ENCODE results near the gene RANBP17.

The RANBP17 gene

GRCh38 chr5:171092194-171092593 is 230.4 kb downstream of the RANBP17 start:
- peak; percentile 62 to 85 for DNase-seq (ENCODE audit: low read depth in 2 of 2)
- H3K4me3 ChIP-seq (replicated peaks in 1 of 2; ENCODE audit: low read depth in 2 of 2, low read length in 2 of 2) = no peak overlapping the region
- TF ChIP-seq, protein P1, sequence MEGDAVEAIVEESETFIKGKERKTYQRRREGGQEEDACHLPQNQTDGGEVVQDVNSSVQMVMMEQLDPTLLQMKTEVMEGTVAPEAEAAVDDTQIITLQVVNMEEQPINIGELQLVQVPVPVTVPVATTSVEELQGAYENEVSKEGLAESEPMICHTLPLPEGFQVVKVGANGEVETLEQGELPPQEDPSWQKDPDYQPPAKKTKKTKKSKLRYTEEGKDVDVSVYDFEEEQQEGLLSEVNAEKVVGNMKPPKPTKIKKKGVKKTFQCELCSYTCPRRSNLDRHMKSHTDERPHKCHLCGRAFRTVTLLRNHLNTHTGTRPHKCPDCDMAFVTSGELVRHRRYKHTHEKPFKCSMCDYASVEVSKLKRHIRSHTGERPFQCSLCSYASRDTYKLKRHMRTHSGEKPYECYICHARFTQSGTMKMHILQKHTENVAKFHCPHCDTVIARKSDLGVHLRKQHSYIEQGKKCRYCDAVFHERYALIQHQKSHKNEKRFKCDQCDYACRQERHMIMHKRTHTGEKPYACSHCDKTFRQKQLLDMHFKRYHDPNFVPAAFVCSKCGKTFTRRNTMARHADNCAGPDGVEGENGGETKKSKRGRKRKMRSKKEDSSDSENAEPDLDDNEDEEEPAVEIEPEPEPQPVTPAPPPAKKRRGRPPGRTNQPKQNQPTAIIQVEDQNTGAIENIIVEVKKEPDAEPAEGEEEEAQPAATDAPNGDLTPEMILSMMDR (IDR thresholded peaks at IDR 0.05; ENCODE audit: low read depth, low read length) = no peak

DNA sequence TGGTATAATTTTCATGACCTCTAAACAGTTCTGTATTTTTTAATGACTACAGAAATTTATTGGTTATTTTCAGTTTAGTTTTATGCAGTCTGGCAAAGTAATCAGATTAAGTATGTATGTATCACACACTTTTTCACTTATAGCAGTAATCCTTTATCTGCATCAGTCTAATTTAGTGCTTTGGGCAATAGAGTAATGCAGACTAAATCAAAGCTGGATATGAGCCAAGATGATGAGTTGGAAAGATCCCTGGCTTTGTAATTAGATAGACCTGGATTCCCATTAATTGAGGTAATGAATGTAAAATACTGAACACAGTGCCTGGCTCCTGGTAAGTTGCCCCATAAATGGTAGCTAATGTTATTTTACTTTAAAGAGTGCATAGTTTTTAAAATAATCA is 231.8 kb downstream of the RANBP17 start:
- peak in 1 of 2 donors; percentile 0 for DNase-seq (ENCODE audit: low read depth in 2 of 2)
- TF ChIP-seq, protein P1 (IDR thresholded peaks at IDR 0.05; ENCODE audit: low read depth, low read length) = no peak
- H3K4me3 ChIP-seq (replicated peaks in 1 of 2; ENCODE audit: low read depth in 2 of 2, low read length in 2 of 2) = no peak overlapping the region

DNA sequence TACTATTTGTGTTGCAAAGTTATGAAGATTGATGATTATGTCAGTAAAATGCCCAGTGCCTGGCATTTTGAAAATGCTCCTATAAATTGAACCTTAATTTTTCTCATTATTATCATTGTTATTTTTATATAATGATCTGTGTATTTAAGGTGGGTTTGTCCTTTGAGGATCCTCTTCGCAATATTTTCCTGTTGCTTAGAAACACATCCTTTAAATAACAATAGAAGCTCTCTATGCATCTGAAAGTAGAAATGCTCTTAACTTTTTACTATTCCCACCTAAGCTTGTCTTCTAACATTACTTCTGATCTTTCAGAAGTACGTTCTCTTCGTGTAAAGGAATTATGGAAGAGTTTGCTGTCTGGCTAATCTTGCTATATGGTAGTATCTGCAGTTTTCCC is 232.5 kb downstream of the RANBP17 start:
- no peak for DNase-seq (ENCODE audit: low read depth in 2 of 2)
- no peak overlapping the region for H3K4me3 ChIP-seq (replicated peaks in 1 of 2; ENCODE audit: low read depth in 2 of 2, low read length in 2 of 2)
- TF ChIP-seq, protein P1 (IDR thresholded peaks at IDR 0.05; ENCODE audit: low read depth, low read length) = no peak

DNA sequence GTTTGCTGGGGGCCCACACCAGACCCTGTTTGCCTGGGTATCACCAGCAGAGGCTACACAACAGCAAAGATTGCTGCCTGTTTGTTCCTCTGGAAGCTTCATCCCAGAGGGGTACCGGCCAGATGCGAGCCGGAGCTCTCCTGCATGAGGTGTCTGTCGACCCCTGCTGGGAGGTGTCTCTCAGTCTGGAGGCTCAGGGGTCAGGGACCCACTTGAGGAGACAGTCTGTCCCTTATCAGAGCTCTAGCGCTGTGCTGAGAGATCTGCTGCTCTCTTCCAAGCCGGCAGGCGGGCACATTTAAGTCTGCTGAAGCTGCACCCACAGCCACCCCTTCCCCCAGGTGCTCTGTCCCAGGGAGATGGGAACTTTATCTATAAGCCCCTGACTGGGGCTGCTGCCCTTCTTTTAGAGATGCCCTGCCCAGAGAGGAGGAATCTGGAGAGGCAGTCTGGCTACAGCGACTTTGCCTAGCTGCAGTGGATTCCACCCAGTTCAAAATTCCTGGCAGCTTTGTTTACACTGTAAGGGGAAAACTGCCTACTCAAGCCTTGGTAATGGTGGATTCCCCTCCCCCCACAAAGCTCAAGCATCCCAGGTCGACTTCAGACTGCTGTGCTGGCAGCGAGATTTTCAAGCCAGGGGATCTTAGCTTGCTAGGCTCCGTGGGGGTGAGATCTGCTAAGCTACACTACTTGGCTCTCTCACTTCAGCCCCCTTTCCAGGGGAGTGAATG is 241.2 kb downstream of the RANBP17 start:
- H3K4me3 ChIP-seq (replicated peaks in 1 of 2; ENCODE audit: low read depth in 2 of 2, low read length in 2 of 2) = no peak overlapping the region
- DNase-seq (ENCODE audit: low read depth in 2 of 2) = no peak
- TF ChIP-seq, protein P1 (IDR thresholded peaks at IDR 0.05; ENCODE audit: low read depth, low read length) = no peak

DNA sequence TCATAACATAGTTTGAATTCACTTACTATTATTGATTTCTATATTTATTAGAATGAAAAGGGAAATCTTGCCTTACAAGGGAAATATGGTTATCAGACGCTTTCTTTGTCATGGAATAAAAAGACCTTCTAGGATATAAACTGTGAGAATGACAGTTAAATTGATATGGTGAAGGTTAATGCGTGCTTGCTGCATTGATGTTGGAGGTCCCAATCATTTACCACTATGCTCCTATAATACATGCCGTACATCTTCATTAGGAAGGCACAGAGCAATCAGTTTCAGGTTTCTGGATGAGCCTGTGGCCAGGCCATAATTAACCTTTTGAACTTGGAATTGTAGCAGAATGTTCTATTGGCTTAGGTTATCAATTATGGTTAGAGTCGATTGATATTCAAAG is 245.9 kb downstream of the RANBP17 start:
- no peak for DNase-seq (ENCODE audit: low read depth in 2 of 2)
- no peak overlapping the region for H3K4me3 ChIP-seq (replicated peaks in 1 of 2; ENCODE audit: low read depth in 2 of 2, low read length in 2 of 2)
- TF ChIP-seq, protein P1 (IDR thresholded peaks at IDR 0.05; ENCODE audit: low read depth, low read length) = no peak

GRCh38 chr5:171115519-171115918 is 253.7 kb downstream of the RANBP17 start:
- no peak overlapping the region for H3K4me3 ChIP-seq (replicated peaks in 1 of 2; ENCODE audit: low read depth in 2 of 2, low read length in 2 of 2)
- TF ChIP-seq, protein P1 (IDR thresholded peaks at IDR 0.05; ENCODE audit: low read depth, low read length) = no peak
- DNase-seq (ENCODE audit: low read depth in 2 of 2) = no peak

GRCh38 chr5:171116719-171117118 is 254.9 kb downstream of the RANBP17 start:
- TF ChIP-seq, protein P1 (IDR thresholded peaks at IDR 0.05; ENCODE audit: low read depth, low read length) = no peak
- H3K4me3 ChIP-seq (replicated peaks in 1 of 2; ENCODE audit: low read depth in 2 of 2, low read length in 2 of 2) = no peak overlapping the region
- no peak for DNase-seq (ENCODE audit: low read depth in 2 of 2)

Data from cardiac fibroblast (primary cell).